K562 (cell line): ENCODE measurements around the gene PIGV. TPM values are rescaled to one million over a fixed set of nuclear protein-coding genes. Genes with fewer than 3 reads are reported as not detected.

Source experiments
- ATAC-seq: fragments of 200-7000 bp; cut with Tn5 transposase; 3 replicates; pipeline ENCODE4 v1.9.1; 2020; ENCODE audit warnings: moderate library complexity
- BruUV-seq: library from RNA; stranded (reverse); fragments of 400-500 nt; replicated peaks from 2 replicates; lab custom pipeline; 2021; lab: Mats Ljungman, UMichigan
- CTCF ChIA-PET: fragments of 300-600 bp; formaldehyde crosslinking; extraction: SDS; loops from one replicate; lab custom pipeline; 2021; ENCODE audit warnings: low intra/inter-chr PET ratio; lab: Yijun Ruan, JAX
- POLR2A ChIA-PET: fragments of 300-600, 350-650 bp; sonication (Branson Sonifier 250); formaldehyde crosslinking; extraction: SDS; loops from one replicate; lab custom pipeline; 2021; ENCODE audit warnings: antibody characterized with exemption, inconsistent platforms; lab: Yijun Ruan, JAX
- DNase-seq, 4 experiments: peaks; one replicate each; pipeline versions ENCODE4 v3.0.0 to v3.0.0-alpha.2; 2011 to 2018; ENCODE audit warnings: low spot score in 3 of 4, mixed read lengths in 3 of 4; ENCODE audit errors: extremely low read depth in 1 of 4
- FAIRE-seq: peaks from 2 replicates; lab custom pipeline; 2011; peaks lifted over from hg19 to GRCh38; lab: Jason Lieb, UNC
- H2AFZ ChIP-seq: 2 replicates; pipeline ENCODE4 v1.6.0; 2011; ENCODE audit warnings: low read depth, low read length, control low read depth, inconsistent platforms
- H3K27ac ChIP-seq: fragments of 200-600 bp; 3 replicates; pipeline ENCODE4 v1.8.0; 2011; ENCODE audit warnings: low read depth, mild to moderate bottlenecking, control low read depth, inconsistent platforms, low read length, moderate library complexity, mixed read lengths; ENCODE audit errors: extremely low read depth
- H3K27me3 ChIP-seq, 2 experiments: fragments of 300-600 bp in 1 of 2; 2 replicates in 1 of 2; 3 replicates in 1 of 2; pipeline versions ENCODE4 v1.6.0 to v1.8.0; 2011; ENCODE audit warnings: inconsistent platforms in 2 of 2, low read length in 2 of 2, mild to moderate bottlenecking in 1 of 2, mixed read lengths in 1 of 2, moderate library complexity in 1 of 2; ENCODE audit not compliant: control insufficient read depth in 2 of 2, insufficient read depth in 2 of 2
- H3K36me3 ChIP-seq: fragments of 300-600 bp; 3 replicates; pipeline ENCODE4 v1.8.0; 2011; ENCODE audit warnings: mild to moderate bottlenecking, low read length, inconsistent platforms; ENCODE audit not compliant: control insufficient read depth, insufficient read depth
- H3K4me1 ChIP-seq, 2 experiments: fragments of 200-600 bp in 1 of 2; replicated peaks in 1 of 2; 2 replicates in 1 of 2; 3 replicates in 1 of 2; pipeline versions ENCODE4 v1.5.1 to v1.8.0; 2011; ENCODE audit warnings: inconsistent platforms in 2 of 2, low read length in 2 of 2, mild to moderate bottlenecking in 1 of 2, mixed read lengths in 1 of 2, moderate library complexity in 1 of 2; ENCODE audit not compliant: control insufficient read depth in 2 of 2, insufficient read depth in 2 of 2
- H3K4me2 ChIP-seq: 2 replicates; pipeline ENCODE4 v1.6.1; 2011; ENCODE audit warnings: low read length, control low read depth, inconsistent platforms, mixed read lengths; ENCODE audit not compliant: insufficient read depth
- H3K4me3 ChIP-seq: fragments of 200-600 bp; sonication (generic), shearing (Covaris generic); 2 replicates; pipeline ENCODE4 v1.5.1; 2016; ENCODE audit warnings: control low read depth, inconsistent platforms
- H3K79me2 ChIP-seq: fragments of 200-600 bp; 3 replicates; pipeline ENCODE4 v1.8.0; 2011; ENCODE audit warnings: low read length, inconsistent platforms; ENCODE audit not compliant: control insufficient read depth, insufficient read depth
- H3K9ac ChIP-seq, 2 experiments: 2 replicates each; pipeline versions ENCODE4 v1.6.0 to v1.6.1; 2011; ENCODE audit warnings: low read depth in 2 of 2, low read length in 2 of 2, control low read depth in 1 of 2, inconsistent platforms in 1 of 2, mild to moderate bottlenecking in 1 of 2, mixed read lengths in 1 of 2; ENCODE audit not compliant: insufficient read depth in 1 of 2
- H3K9me1 ChIP-seq: one replicate; pipeline ENCODE4 v1.6.0; 2011; ENCODE audit warnings: inconsistent platforms, mild to moderate bottlenecking, low read length, moderate library complexity; ENCODE audit not compliant: control insufficient read depth, insufficient read depth
- H3K9me3 ChIP-seq: replicated peaks from 2 replicates; pipeline ENCODE4 v1.5.1; 2011; ENCODE audit warnings: low read depth, low read length, inconsistent platforms; ENCODE audit not compliant: control insufficient read depth, insufficient read depth
- H4K20me1 ChIP-seq: replicated peaks from 2 replicates; pipeline ENCODE4 v1.6.1; 2011; ENCODE audit warnings: low read length, inconsistent platforms, mixed read lengths; ENCODE audit not compliant: control insufficient read depth, insufficient read depth
- CCAR2 ChIP-seq: fragments of 200-400 bp; formaldehyde crosslinking; IDR thresholded peaks from 2 replicates; pipeline ENCODE4 v1.6.1; 2017; ENCODE audit warnings: mild to moderate bottlenecking, low read depth, low read length
- E2F8 ChIP-seq: fragments of 450-650 bp; IDR thresholded peaks from 2 replicates; pipeline ENCODE4 v1.7.1; 2018; ENCODE audit warnings: mild to moderate bottlenecking, low read depth; ENCODE audit not compliant: partially characterized antibody
- JUND ChIP-seq, 2 experiments: IDR thresholded peaks; 2 replicates in 1 of 2; 3 replicates in 1 of 2; pipeline ENCODE4 v1.6.1; 2011; ENCODE audit warnings: borderline replicate concordance in 2 of 2, low read depth in 2 of 2, low read length in 2 of 2, improper control_type of control experiment in 1 of 2, missing biosample characterization in 1 of 2, missing genetic modification characterization in 1 of 2, missing genetic modification reagents in 1 of 2
- SP1 ChIP-seq: sonication (generic); formaldehyde crosslinking; IDR thresholded peaks from 2 replicates; pipeline ENCODE4 v1.8.1; 2022; ENCODE audit warnings: mild to moderate bottlenecking, missing genetic modification reagents
- ZNF780A ChIP-seq: fragments of 250-450 bp; sonication (Bioruptor Pico); IDR thresholded peaks from 2 replicates; pipeline ENCODE4 v1.5.0; 2021; ENCODE audit warnings: mild to moderate bottlenecking
- WGBS: fragments of 100-300 bp; shearing (Covaris generic); methylation state at CpG from one replicate; pipeline ENCODE4 v1.1.6; 2016; ENCODE audit warnings: low coverage, mixed read lengths; ENCODE audit not compliant: insufficient coverage; ENCODE audit errors: missing lambda C conversion rate; 5-methylcytosine and 5-hydroxymethylcytosine counted together
- in situ Hi-C: fragments of 300-500 bp; cut with MboI; formaldehyde crosslinking; loops from 4 replicates; pipeline ENCODE4 v1.15.0; 2018; ENCODE audit warnings: inconsistent platforms, mixed read lengths
- intact Hi-C: fragments of 100-400 bp; cut with micrococcal nuclease; formaldehyde crosslinking; loops from 2 replicates; pipeline ENCODE4 v1.14.2; 2022
- polyA plus RNA-seq, 8 experiments: library from polyadenylated mRNA; depleted of rRNA in 4 of 8; stranded (reverse) in 5 of 8; unstranded in 3 of 8; fragments of >200 nt; fragmentation: Nextera tagmentation in 2 of 8; fragmentation: Illumina TruSeq in 1 of 8; extraction: Ambion mirVana in 2 of 8; extraction: Trizol in 1 of 8; gene quantifications; 2 replicates each; pipeline versions ENCODE4 v1.2.1 to v1.2.3, GENCODE V29; 2011 to 2014; ENCODE audit warnings: inconsistent platforms in 1 of 8, missing spikeins in 1 of 8
- total RNA-seq, 7 experiments: library from RNA; depleted of rRNA in 6 of 7; stranded (reverse); fragments of >200 nt in 6 of 7; fragmentation: Illumina TruSeq in 2 of 7; extraction: Trizol in 2 of 7; gene quantifications; 2 replicates each; pipeline versions ENCODE4 v1.2.1 to v1.2.3, GENCODE V29; 2011 to 2021; ENCODE audit warnings: low replicate concordance in 1 of 7

Gene PIGV
- total and polyA plus RNA-seq, 9 of the 15 experiments (the other 6 are each of a cell fraction or from before 2014, with no cell fraction given), result 8.4 to 21.8 (median 11.7) TPM

GRCh38 chr1:26761217-26761616 lies 26.5 kb upstream of the PIGV start:
- no peaks in the 10 kb centered on the region for H3K9me3 ChIP-seq
- 87% methylated on average over 3 of the region's 3 CpGs for WGBS
- no peak for FAIRE-seq
- POLR2A ChIA-PET, result interaction anchor here (0.9 to 2.7 kb wide), 4 partner anchors 10 to 20 kb away, joined by 3 to 14 read pairs (median 4); no protein-coding TSS in a partner anchor
- CTCF ChIA-PET, result no interaction called here
- H3K4me1 ChIP-seq, result no peaks in the 10 kb centered on the region
- no peak overlapping the region for H3K27ac ChIP-seq
- H4K20me1 ChIP-seq, result 0 out of 2 replicates have a peak, but pooled peaks cover 4% of the 10 kb centered on the region
- no peaks in the 10 kb centered on the region for H3K27me3 ChIP-seq
- no peak overlapping the region for H3K4me2 ChIP-seq
- DNase-seq, result no peak
- no peak overlapping the region for H3K9ac ChIP-seq
- TF ChIP-seq SP1 (CRISPR knock-in tag) (no peak), E2F8 (no peak), ZNF780A (no peak), JUND (IDR thresholded peaks at IDR 0.05; ENCODE audit: borderline replicate concordance, low read depth, low read length) (no peak), JUND (tag; IDR thresholded peaks at IDR 0.05; ENCODE audit: borderline replicate concordance, low read depth, low read length) (no peak), CCAR2 (no peak)
- TF ChIP-seq, all 486 proteins: peak for 0
- no peak overlapping the region for H2AFZ ChIP-seq
- ATAC-seq, result no peak; the same call in 2 of the 3 replicates
- H3K4me3 ChIP-seq, result no peak overlapping the region
- H3K9me1 ChIP-seq, result peaks cover 7% of the 10 kb centered on the region
- H3K79me2 ChIP-seq, result peaks cover 41% of the 10 kb centered on the region
- in situ Hi-C loops, result no loop called here
- H3K36me3 ChIP-seq, result peaks cover 92% of the 10 kb centered on the region
- intact Hi-C loops, result no loop called here
- BruUV-seq, result no TSS peak
